ENCODE results near the gene TCEANC2.

GRCh38 chr1:54114001-54114400, 60.6 kb downstream of the TCEANC2 start:
- TF ChIP-seq POLR2A (IDR thresholded peaks at IDR 0.05): no peak
- no peak for TF ChIP-seq CTCF (IDR thresholded peaks at IDR 0.05)

Measured in uterus (tissue), 2 donors.